Measurements from ENCODE around the gene CTSS.
"Not testable (repeated sequence)": the region's sequence is repeated elsewhere in the genome, so short reads cannot be mapped to it uniquely, and the experiment has no call there.

CTSS gene

GRCh38 chr1:150765296-150765976, at the start of gene CTSS:
CTSS (minus strand) TSS chr1:150765778; CDS start chr1:150764763, 1,015 bp downstream.
- no peak for DNase-seq

DNA sequence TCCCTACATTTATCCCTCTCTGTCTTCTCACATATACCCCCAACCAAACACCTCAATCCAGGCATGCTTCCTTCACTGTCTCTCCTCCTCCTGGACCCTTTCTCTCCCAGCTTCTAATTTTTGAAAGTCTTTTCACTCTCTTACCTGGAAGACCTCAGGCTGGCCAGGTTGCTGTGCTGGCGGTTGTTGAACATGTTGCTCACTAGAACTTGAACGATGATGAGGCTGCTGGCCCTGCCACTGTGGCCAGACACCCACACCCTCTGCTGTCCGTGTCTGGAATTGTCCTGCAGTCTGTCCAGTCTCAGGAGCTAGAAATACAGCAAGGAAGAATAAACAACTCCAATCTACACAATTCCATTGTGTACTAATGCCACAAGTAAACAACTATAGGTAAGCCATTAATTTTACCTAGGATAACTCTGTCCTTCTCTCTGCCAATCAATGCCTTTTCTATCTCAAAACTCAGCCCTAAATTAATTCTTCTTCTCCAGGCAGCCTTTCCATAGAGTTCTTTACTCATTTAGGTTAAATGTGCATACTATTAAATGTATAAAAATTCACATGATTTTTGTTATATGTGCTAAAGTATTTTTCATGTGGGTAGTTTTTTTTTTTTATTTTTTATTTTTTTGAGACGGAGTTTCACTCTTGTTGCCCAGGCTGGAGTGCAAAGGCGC, 47.6 kb upstream of the CTSS start:
- DNase-seq: no peak

DNA sequence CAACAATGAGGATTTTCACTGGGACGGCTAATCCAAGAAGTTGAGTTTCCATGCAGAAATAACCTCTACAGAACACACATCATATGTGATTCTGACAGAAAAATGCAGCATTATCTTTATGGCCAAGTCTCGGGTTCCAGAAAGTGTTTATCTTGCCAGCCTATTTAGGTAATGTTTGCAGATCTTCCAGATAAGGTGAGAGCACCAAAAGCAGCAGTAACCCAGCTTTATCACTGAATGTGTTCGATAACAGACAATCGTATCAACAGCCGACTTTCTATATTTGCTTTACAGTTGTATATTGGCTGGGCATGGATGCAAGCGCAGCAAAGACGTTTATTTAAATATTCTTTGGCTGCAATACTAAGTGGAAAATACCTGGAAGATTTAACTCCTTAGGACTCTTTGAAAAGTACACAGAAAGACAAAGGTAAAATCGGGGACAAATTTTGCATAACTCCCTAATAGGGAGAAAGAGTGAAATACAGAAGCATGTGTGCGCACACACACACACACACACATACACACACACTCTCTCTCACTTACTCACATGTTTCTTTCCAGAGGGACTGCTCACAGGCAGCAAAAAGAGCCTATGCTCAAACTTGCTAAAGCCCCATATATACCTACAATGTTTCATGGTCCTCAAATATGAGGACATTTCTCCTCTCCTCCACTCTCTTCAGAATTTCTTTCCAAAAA, 45.5 kb upstream of the CTSS start:
- DNase-seq: no peak

GRCh38 chr1:150809651-150810050, 44.1 kb upstream of the CTSS start:
- DNase-seq: no peak

GRCh38 chr1:150808846-150809245, 43.3 kb upstream of the CTSS start:
- no peak for DNase-seq

DNA sequence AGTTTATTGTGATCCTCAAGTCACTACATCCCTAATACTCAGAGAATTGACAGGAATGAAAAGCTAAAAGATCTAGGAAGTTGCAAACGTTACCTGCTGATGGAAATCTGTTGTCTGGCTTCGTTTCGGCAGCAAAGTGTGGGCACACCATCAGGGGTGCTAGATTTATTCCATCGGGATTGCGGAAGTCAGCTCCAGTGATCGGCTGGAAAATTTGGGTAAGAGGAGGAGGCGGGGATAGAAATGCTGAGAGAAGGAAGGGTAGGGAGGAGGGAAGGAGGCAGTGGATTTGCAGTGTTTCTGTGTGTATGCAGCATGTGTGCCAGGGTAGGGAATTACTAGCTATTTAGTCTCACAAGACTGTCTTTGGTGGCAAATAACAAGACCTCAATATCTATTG, 42.5 kb upstream of the CTSS start, which contains the start of gene CTSK:
Gene CTSK (minus strand): TSS at position 140 of the 400 bp plus-strand sequence. CDS start 1,455 bp downstream, outside the sequence.
- no peak for DNase-seq

DNA sequence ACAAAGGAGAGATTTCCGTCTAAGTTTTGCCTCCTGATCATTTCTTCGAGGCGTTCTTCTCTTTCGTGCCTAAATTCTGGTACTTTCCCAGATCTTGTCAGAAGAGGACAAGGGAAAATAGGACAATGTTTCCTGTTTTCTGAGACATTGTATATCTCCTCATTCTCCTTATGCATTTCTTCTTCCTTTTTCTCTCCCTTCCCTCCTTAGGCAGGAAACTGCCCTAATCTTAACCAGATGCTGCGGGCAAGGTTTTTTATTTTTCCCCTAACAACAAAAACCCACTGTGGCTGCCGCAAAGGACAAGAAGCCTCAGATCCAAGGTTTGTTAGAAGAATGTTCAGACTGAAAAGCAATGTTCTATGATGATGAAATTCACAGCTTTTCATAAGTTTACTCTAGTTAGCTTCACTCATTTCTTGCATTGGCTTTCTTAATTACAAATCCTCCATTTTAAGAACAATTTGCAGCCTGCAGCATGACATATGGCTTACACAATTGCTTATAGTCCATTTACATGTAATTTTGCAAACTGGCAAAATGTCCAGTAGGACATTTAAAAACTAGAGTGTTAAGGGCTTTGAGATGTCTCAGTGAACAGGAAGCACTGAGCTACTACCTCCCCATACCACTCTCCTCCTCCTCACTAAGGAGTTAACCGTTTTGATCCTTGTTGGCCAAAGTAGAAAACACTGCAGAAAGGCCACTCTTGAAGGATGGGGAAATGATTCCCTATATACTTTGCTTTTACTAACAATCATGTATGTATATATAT, 41.9 kb upstream of the CTSS start:
- no peak for DNase-seq

GRCh38 chr1:150805899-150806298, 40.3 kb upstream of the CTSS start:
- DNase-seq: no peak

DNA sequence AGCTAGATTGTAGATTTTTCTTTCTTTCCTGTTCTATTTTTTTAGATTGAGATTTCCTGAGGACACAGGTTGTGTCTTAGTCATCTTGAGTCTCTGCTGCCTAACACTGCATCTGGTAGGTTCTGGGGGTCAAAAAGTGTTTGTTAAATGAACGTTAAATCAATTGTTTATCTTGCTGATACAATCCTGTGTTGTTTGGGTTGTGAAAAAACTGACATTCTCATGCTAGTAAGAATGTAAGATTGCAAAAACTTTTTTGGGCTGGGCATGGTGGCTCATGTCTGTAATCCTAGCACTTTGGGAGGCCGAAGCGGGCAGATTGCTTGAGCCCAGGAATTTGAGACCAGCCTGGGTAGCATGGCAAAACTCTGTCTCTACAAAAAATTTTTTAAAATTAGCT, 39.1 kb upstream of the CTSS start:
- no peak for DNase-seq

- DNase-seq: no peak
Observed at GRCh38 chr1:150799089-150799488, 33.5 kb upstream of the CTSS start.

DNA sequence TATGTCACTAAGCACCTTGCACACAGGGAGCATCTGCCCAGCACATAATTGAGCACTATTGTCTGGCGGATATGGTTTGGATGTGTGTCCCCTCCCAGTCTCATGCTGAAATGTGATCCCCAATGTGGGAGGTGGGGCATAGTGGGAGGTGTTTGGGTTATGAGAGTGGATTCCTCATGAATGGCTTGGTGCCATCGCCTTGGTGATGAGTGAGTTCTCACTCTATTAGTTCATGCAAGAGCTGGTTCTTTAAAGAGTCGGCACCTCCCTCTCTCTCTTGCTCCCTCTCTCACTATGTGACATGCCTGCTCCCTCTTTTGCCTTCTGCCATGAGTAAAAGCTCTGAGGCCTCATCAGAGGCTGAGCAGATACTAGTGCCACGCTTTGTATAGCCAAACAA, 32.9 kb upstream of the CTSS start:
- no peak for DNase-seq

DNA sequence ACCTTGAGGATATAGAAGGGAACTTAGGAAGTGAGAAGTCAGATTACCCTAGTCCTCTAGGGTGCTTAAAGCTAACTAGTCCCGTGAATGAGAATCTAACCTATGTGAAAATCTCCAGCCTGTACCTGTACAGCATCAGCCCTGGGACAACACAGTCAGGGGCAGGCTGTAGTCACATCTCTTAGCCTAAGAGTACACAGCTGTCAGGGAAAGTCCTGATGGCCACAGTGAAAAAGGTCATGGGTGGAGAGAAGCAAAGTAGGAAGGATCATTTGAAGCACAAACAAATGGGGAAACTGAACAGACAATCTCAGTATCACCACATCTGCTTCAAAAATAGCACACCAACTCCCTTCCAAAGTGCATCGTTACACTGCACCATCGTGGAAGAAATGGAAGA, 30.8 kb upstream of the CTSS start:
- no peak for DNase-seq

- DNase-seq: not testable (repeated sequence)
Observed at GRCh38 chr1:150793778-150794177, 28.2 kb upstream of the CTSS start.

DNA sequence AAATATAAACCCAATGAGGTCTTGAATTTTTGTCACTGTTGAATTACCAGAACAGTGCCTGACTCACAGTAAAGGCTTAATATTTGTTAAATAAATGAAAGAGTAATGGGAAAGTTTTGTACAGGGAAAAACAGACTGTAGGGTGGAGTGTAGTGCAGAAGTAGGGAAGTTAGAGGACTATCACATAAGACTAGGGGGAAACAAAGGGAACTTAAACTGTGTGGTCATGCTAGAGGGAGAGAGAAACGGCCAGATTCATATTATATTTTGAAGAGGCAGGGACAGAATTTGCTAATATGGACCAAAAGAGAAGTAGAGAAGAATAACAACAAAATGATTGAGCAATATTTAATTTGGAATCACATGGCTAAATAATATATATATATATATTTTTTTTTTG, 27.6 kb upstream of the CTSS start:
- no peak for DNase-seq

DNA sequence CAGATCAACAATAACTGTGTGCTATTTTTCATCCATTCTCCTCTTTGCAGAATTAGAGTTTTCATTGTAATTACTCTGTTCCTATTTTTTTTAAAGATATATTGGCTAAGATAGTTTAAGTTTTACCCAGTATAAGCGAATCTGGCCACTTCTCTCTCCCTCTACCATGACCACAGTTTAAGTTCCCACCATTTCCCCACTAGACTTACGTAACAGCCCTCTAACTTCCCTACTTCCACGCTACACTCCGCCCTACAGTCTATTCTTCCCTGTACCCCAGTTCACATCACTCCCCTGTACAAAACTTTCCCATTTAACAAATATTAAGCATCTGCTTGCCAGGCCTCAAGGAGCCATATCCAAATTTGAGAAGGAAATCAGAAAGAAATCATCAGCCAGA, 26.0 kb upstream of the CTSS start:
- no peak for DNase-seq

- no peak for DNase-seq
Observed at GRCh38 chr1:150789396-150789795, 23.8 kb upstream of the CTSS start.

DNA sequence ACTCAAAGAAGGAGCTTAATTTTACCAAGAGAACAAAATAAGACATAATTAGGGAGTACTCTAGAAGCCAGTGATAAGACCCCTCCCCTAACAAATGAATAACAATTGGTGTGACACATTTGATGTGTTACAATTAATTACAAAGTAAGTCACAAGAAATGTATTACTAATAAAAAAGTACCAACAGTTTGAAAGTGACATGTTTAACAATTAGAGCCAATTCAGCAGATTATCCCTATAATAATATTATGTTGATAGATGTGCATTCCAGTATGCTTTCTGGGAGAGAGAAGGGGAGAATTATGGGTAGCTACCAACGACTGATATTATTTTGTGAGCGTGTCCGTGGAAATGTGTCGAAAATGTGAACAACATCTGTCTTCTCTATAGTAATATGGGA, 23.4 kb upstream of the CTSS start:
- DNase-seq: no peak

DNA sequence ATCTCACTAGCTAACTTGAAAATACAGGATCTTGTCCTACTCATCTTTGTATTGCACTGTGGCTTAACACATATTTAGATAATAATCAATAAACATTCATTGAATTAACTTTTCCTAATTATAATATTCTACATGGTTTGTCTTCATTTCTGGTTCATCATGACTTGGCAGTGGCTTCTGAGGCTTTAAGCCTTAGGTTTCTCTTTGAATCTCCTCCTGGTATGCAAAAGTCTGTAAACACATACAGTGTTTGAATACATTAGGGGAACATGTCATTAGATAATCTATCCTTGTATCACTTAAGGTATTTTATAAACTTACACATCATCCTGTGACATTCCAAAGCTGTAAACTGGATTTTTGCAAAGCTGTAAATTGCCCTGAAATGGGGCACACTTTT, 21.9 kb upstream of the CTSS start:
- no peak for DNase-seq

DNA sequence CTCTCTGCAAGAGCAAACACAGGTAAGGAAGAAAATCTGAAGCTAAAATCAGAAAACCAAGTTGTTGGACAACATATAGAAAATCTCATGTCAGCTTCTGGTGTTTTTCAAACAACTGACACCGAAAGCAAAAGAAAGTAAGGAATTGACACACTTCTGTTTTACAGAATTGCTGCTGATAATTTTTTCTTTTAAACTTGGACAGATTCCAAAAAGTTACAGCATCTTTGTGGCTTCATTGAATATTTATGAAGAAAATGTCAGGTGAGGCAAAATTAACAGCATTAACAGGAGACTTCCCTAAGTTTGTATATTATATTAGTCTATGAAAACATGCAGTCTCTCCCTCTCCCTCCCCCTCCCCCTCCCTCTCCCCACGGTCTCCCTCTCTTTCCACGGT, 14.9 kb upstream of the CTSS start:
- DNase-seq: no peak

DNA sequence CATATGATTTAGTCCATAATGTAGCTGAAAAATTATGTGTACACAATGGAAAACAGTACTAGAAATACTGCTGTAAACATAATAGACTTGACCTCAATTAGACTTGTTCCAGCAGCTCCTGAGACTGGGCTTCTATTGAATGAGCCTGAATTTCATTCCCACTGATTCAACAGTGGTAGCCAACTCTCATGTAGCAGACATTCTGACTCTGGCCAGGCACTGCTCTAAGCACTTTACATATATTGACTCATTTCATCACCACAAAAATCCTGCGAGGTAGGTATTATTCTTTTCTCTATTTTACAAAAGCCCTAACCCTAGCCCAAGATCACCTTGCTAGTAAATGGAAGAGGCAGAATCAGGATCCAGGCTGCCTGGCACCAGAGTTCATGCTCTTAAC, 12.8 kb upstream of the CTSS start:
- DNase-seq: no peak

- no peak for DNase-seq
Observed at GRCh38 chr1:150777544-150777943, 12.0 kb upstream of the CTSS start.

- not testable (repeated sequence) for DNase-seq
Observed at GRCh38 chr1:150775931-150776505, 10.4 kb upstream of the CTSS start.

GRCh38 chr1:150775276-150775675, 9.7 kb upstream of the CTSS start:
- DNase-seq: no peak

All from activated CD4-positive, alpha-beta T cell treated with anti-CD3 and anti-CD28 coated beads for 1 hour (primary cell).